ENCODE results near the gene FAT4. TPM values are rescaled to one million over a fixed set of nuclear protein-coding genes. Genes with fewer than 3 reads are reported as not detected.

Gene FAT4
- total RNA-seq, 1 experiment from 2014 or later, result 0.05 TPM

DNA sequence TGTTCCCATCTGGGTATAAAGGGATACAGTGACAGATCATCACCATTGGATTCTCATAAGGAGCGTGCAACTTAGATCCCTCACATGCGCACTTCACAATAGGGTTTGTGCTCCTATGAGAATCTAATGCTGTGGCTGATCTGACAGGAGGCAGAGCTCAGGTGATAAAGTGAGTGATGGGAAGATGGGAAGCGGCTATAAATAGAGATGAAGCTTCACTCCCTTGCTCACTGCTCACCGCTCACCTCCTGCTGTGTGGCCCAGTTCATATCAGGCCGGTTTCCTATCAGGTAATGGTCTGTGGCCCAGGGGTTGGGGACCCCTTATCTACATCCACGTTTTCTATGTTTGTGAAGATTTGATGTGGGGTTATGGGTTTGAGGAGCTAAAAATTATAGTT is 43.7 kb downstream of the FAT4 start:
- no peaks in the 10 kb centered on the region for H3K27me3 Mint-ChIP-seq (ENCODE audit: insufficient read depth, unreplicated experiment)
- no TSS peak for BruUV-seq (replicated peaks)
- no peak overlapping the region for H3K27ac Mint-ChIP-seq (ENCODE audit: unreplicated experiment)
- H3K4me1 ChIP-seq, result no peaks in the 10 kb centered on the region
- no peak overlapping the region for H3K4me3 Mint-ChIP-seq (ENCODE audit: unreplicated experiment)
- no peaks in the 10 kb centered on the region for H3K36me3 Mint-ChIP-seq (ENCODE audit: insufficient read depth, unreplicated experiment)
- ChIA-PET CTCF (no interaction called here), POLR2A (no interaction called here)
- no peak for DNase-seq
- intact Hi-C loops (cut with micrococcal nuclease; ENCODE audit: unreplicated experiment), result no loop called here
- H3K4me1 Mint-ChIP-seq (ENCODE audit: low read depth, unreplicated experiment), result no peaks in the 10 kb centered on the region
- no peak overlapping the region for H3K4me3 ChIP-seq (ENCODE audit: low read depth, low read length)
- no peaks in the 10 kb centered on the region for H3K27me3 ChIP-seq (replicated peaks; ENCODE audit: control insufficient read depth, insufficient read depth, low read length)
- TF ChIP-seq, protein P1, sequence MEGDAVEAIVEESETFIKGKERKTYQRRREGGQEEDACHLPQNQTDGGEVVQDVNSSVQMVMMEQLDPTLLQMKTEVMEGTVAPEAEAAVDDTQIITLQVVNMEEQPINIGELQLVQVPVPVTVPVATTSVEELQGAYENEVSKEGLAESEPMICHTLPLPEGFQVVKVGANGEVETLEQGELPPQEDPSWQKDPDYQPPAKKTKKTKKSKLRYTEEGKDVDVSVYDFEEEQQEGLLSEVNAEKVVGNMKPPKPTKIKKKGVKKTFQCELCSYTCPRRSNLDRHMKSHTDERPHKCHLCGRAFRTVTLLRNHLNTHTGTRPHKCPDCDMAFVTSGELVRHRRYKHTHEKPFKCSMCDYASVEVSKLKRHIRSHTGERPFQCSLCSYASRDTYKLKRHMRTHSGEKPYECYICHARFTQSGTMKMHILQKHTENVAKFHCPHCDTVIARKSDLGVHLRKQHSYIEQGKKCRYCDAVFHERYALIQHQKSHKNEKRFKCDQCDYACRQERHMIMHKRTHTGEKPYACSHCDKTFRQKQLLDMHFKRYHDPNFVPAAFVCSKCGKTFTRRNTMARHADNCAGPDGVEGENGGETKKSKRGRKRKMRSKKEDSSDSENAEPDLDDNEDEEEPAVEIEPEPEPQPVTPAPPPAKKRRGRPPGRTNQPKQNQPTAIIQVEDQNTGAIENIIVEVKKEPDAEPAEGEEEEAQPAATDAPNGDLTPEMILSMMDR (IDR thresholded peaks at IDR 0.05; ENCODE audit: insufficient read depth in 1 of 2, low read depth in 1 of 2, low read length in 1 of 2, severe bottlenecking in 1 of 2, unreplicated experiment in 1 of 2), result no peak
- H3K9me3 Mint-ChIP-seq (ENCODE audit: unreplicated experiment), result no peaks in the 10 kb centered on the region
- no peaks in the 10 kb centered on the region for H3K9me3 ChIP-seq
- H3K36me3 ChIP-seq (ENCODE audit: control insufficient read depth, insufficient read depth, low read length), result no peaks in the 10 kb centered on the region

DNA sequence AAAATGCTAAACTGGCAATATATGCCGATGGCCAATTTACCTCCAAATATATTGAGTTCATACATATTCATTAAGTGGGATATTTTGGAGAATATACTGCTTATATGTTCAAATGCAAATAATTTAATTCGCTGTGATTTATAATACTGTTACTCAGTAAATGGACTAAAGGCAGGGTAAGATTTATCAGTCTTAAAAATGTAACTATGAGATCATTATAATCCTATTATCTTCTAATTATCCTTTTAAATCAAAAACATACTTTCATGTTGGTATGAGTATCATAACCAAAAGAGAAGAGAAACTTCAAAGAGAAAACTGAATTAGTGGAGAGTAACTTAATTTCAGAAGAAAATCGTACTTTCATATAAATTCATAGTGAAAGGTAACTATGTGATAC is 44.6 kb downstream of the FAT4 start:
- intact Hi-C loops (cut with micrococcal nuclease; ENCODE audit: unreplicated experiment), result no loop called here
- H3K9me3 ChIP-seq, result no peaks in the 10 kb centered on the region
- DNase-seq, result no peak
- no peak overlapping the region for H3K4me3 Mint-ChIP-seq (ENCODE audit: unreplicated experiment)
- no peaks in the 10 kb centered on the region for H3K36me3 ChIP-seq (ENCODE audit: control insufficient read depth, insufficient read depth, low read length)
- no peak overlapping the region for H3K27ac Mint-ChIP-seq (ENCODE audit: unreplicated experiment)
- peaks cover 3% of the 10 kb centered on the region for H3K27me3 Mint-ChIP-seq (ENCODE audit: insufficient read depth, unreplicated experiment)
- no peaks in the 10 kb centered on the region for H3K9me3 Mint-ChIP-seq (ENCODE audit: unreplicated experiment)
- H3K27me3 ChIP-seq (replicated peaks; ENCODE audit: control insufficient read depth, insufficient read depth, low read length), result no peaks in the 10 kb centered on the region
- H3K4me1 ChIP-seq, result no peaks in the 10 kb centered on the region
- no peaks in the 10 kb centered on the region for H3K36me3 Mint-ChIP-seq (ENCODE audit: insufficient read depth, unreplicated experiment)
- BruUV-seq (replicated peaks), result no TSS peak
- ChIA-PET POLR2A (no interaction called here), CTCF (no interaction called here)
- no peak overlapping the region for H3K4me3 ChIP-seq (ENCODE audit: low read depth, low read length)
- TF ChIP-seq, protein P1 (IDR thresholded peaks at IDR 0.05; ENCODE audit: insufficient read depth in 1 of 2, low read depth in 1 of 2, low read length in 1 of 2, severe bottlenecking in 1 of 2, unreplicated experiment in 1 of 2), result no peak
- H3K4me1 Mint-ChIP-seq (ENCODE audit: low read depth, unreplicated experiment), result no peaks in the 10 kb centered on the region

DNA sequence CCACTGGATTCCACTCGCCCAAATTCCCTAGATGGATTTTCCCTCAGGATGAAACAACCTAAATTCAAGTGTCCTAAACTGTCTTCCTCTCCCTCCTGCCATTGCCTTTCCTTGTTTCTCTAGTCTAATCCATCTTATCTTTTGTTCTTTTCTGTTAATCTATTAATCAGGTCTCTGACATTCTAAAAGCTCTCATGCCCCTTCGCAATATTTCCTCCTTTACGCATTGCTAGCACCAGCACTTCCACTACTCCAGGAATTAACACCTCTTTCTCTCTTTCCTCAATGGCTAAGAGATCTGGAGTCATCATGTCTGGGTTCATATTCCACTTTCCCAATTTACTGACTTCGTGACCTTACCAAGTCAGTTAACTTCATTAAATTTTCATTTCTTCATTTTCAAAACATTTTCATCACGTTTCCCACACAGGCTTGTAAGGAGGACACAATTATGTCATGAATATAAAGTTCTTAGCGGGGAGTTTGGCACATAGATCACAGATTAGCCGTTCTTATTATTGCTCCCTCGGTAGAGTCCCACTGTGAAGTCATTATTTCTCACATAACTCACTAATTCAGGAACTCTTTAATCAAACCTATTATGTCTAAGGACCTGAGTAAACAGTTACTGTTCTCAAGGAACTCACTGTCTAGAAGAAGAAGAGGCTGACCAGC is 45.3 kb downstream of the FAT4 start:
- H3K4me3 Mint-ChIP-seq (ENCODE audit: unreplicated experiment), result no peak overlapping the region
- H3K9me3 ChIP-seq, result no peaks in the 10 kb centered on the region
- no peaks in the 10 kb centered on the region for H3K9me3 Mint-ChIP-seq (ENCODE audit: unreplicated experiment)
- H3K27me3 ChIP-seq (replicated peaks; ENCODE audit: control insufficient read depth, insufficient read depth, low read length), result no peaks in the 10 kb centered on the region
- H3K36me3 Mint-ChIP-seq (ENCODE audit: insufficient read depth, unreplicated experiment), result no peaks in the 10 kb centered on the region
- DNase-seq, result no peak
- CTCF ChIA-PET, result no interaction called here
- H3K36me3 ChIP-seq (ENCODE audit: control insufficient read depth, insufficient read depth, low read length), result no peaks in the 10 kb centered on the region
- H3K27ac Mint-ChIP-seq (ENCODE audit: unreplicated experiment), result no peak overlapping the region
- TF ChIP-seq, protein P1 (IDR thresholded peaks at IDR 0.05; ENCODE audit: insufficient read depth in 1 of 2, low read depth in 1 of 2, low read length in 1 of 2, severe bottlenecking in 1 of 2, unreplicated experiment in 1 of 2), result no peak
- intact Hi-C loops (cut with micrococcal nuclease; ENCODE audit: unreplicated experiment), result no loop called here
- no peaks in the 10 kb centered on the region for H3K4me1 Mint-ChIP-seq (ENCODE audit: low read depth, unreplicated experiment)
- H3K27me3 Mint-ChIP-seq (ENCODE audit: insufficient read depth, unreplicated experiment), result peaks cover 6% of the 10 kb centered on the region
- H3K4me3 ChIP-seq (ENCODE audit: low read depth, low read length), result no peak overlapping the region
- H3K4me1 ChIP-seq, result no peaks in the 10 kb centered on the region
- POLR2A ChIA-PET, result no interaction called here
- BruUV-seq (replicated peaks), result no TSS peak
